H9 (cell line): ENCODE measurements around the gene CTSA. TPM values are rescaled to one million over a fixed set of nuclear protein-coding genes. Genes with fewer than 3 reads are reported as not detected.
A peak's percentile ranks its signal among the peaks of the same experiment; 100 is the strongest.

Experiments
- DNase-seq: peaks from one replicate; pipeline ENCODE4 v3.0.0-alpha.2; 2017
- H2AFZ ChIP-seq: one replicate; pipeline ENCODE4 v1.6.1; 2013; ENCODE audit warnings: mild to moderate bottlenecking, low read length, control low read depth, moderate library complexity
- H2AK5ac ChIP-seq: 2 replicates; pipeline ENCODE4 v1.6.1; 2013; ENCODE audit warnings: low read length, control low read depth, mixed read lengths; ENCODE audit not compliant: insufficient read length
- H2BK120ac ChIP-seq: one replicate; pipeline ENCODE4 v1.6.1; 2013; ENCODE audit warnings: low read depth, mild to moderate bottlenecking, low read length, control low read depth, inconsistent platforms; ENCODE audit not compliant: poor library complexity, severe bottlenecking
- H2BK12ac ChIP-seq: 2 replicates; pipeline ENCODE4 v1.6.1; 2013; ENCODE audit warnings: low read length, control low read depth, mixed read lengths, low read depth; ENCODE audit not compliant: insufficient read length
- H2BK15ac ChIP-seq: 2 replicates; pipeline ENCODE4 v1.6.1; 2013; ENCODE audit warnings: low read depth, low read length, control low read depth
- H2BK20ac ChIP-seq: one replicate; pipeline ENCODE4 v1.6.1; 2013; ENCODE audit warnings: low read depth, mild to moderate bottlenecking, low read length, control low read depth, inconsistent platforms; ENCODE audit not compliant: poor library complexity, severe bottlenecking
- H2BK5ac ChIP-seq: 2 replicates; pipeline ENCODE4 v1.6.1; 2013; ENCODE audit warnings: low read length, control low read depth, mixed read lengths; ENCODE audit not compliant: insufficient read length
- H3K14ac ChIP-seq: 2 replicates; pipeline ENCODE4 v1.6.1; 2013; ENCODE audit warnings: low read length, control low read depth; ENCODE audit not compliant: insufficient read depth
- H3K18ac ChIP-seq: 2 replicates; pipeline ENCODE4 v1.6.1; 2013; ENCODE audit warnings: low read depth, mild to moderate bottlenecking, mixed read lengths, low read length, control low read depth; ENCODE audit not compliant: insufficient read length
- H3K23ac ChIP-seq: 2 replicates; pipeline ENCODE4 v1.6.1; 2013; ENCODE audit warnings: low read length, control low read depth, mixed read lengths, low read depth; ENCODE audit not compliant: insufficient read length
- H3K23me2 ChIP-seq: 2 replicates; pipeline ENCODE4 v1.6.1; 2013; ENCODE audit warnings: low read depth, mild to moderate bottlenecking, mixed read lengths, low read length, control low read depth; ENCODE audit not compliant: insufficient read length, poor library complexity, severe bottlenecking
- H3K27ac ChIP-seq: 2 replicates; pipeline ENCODE4 v1.5.1; 2013; ENCODE audit warnings: low read length, control low read depth, mixed read lengths, low read depth; ENCODE audit not compliant: insufficient read length
- H3K27me3 ChIP-seq: 2 replicates; pipeline ENCODE4 v1.6.1; 2013; ENCODE audit warnings: low read length, control low read depth, inconsistent platforms; ENCODE audit not compliant: insufficient read depth
- H3K4ac ChIP-seq: 2 replicates; pipeline ENCODE4 v1.6.1; 2013; ENCODE audit warnings: low read depth, mild to moderate bottlenecking, control low read depth, inconsistent platforms, low read length, moderate library complexity
- H3K4me1 ChIP-seq: 2 replicates; pipeline ENCODE4 v1.6.1; 2013; ENCODE audit warnings: low read length, control low read depth, inconsistent platforms; ENCODE audit not compliant: insufficient read depth
- H3K4me2 ChIP-seq: 2 replicates; pipeline ENCODE4 v1.6.1; 2013; ENCODE audit warnings: low read length, control low read depth, mixed read lengths; ENCODE audit not compliant: insufficient read length, insufficient read depth
- H3K56ac ChIP-seq: 2 replicates; pipeline ENCODE4 v1.6.1; 2013; ENCODE audit warnings: low read depth, mild to moderate bottlenecking, mixed read lengths, low read length, control low read depth; ENCODE audit not compliant: insufficient read length
- H3K79me1 ChIP-seq: 2 replicates; pipeline ENCODE4 v1.6.1; 2013; ENCODE audit warnings: low read depth, mild to moderate bottlenecking, moderate library complexity, low read length, control low read depth, inconsistent platforms; ENCODE audit not compliant: insufficient read depth, poor library complexity, severe bottlenecking
- H3K79me2 ChIP-seq: 2 replicates; pipeline ENCODE4 v1.6.1; 2013; ENCODE audit warnings: low read length, control low read depth, inconsistent platforms; ENCODE audit not compliant: insufficient read depth
- H3K9ac ChIP-seq: 2 replicates; pipeline ENCODE4 v1.6.1; 2013; ENCODE audit warnings: low read length, control low read depth, mixed read lengths; ENCODE audit not compliant: insufficient read length; ENCODE audit errors: extremely low read depth
- H3K9me3 ChIP-seq: one replicate; pipeline ENCODE4 v1.6.1; 2013; ENCODE audit warnings: low read depth, low read length, inconsistent platforms; ENCODE audit not compliant: control insufficient read depth
- H3T11ph ChIP-seq: one replicate; pipeline ENCODE4 v1.6.1; 2013; ENCODE audit warnings: mild to moderate bottlenecking, low read length, control low read depth, inconsistent platforms
- H4K20me1 ChIP-seq: one replicate; pipeline ENCODE4 v1.6.1; 2013; ENCODE audit not compliant: control insufficient read depth, insufficient read length, insufficient read depth
- H4K5ac ChIP-seq: 2 replicates; pipeline ENCODE4 v1.6.1; 2013; ENCODE audit warnings: low read depth, mild to moderate bottlenecking, mixed read lengths, low read length, control low read depth; ENCODE audit not compliant: insufficient read length
- H4K8ac ChIP-seq: replicated peaks from 2 replicates; pipeline ENCODE4 v1.6.1; 2013; ENCODE audit warnings: low read length, control low read depth, mixed read lengths, low read depth; ENCODE audit not compliant: insufficient read length
- H4K91ac ChIP-seq: 2 replicates; pipeline ENCODE4 v1.6.1; 2013; ENCODE audit warnings: low read depth, mild to moderate bottlenecking, moderate library complexity, mixed read lengths, low read length, control low read depth; ENCODE audit not compliant: insufficient read length
- H3K27ac Mint-ChIP-seq, 3 experiments: 2 replicates in 2 of 3; 3 replicates in 1 of 3; pipeline ENCODE4 v1.8.0; 2020 to 2021; ENCODE audit warnings: mixed read lengths in 3 of 3, mild to moderate bottlenecking in 1 of 3, moderate library complexity in 1 of 3
- H3K27me3 Mint-ChIP-seq: 2 replicates; pipeline ENCODE4 v1.8.0; 2021; ENCODE audit warnings: low read depth, mild to moderate bottlenecking, moderate library complexity, mixed read lengths
- H3K36me3 Mint-ChIP-seq, 3 experiments: 2 replicates in 2 of 3; 3 replicates in 1 of 3; pipeline ENCODE4 v1.8.0; 2020 to 2021; ENCODE audit warnings: low read depth in 3 of 3, mixed read lengths in 3 of 3; ENCODE audit not compliant: insufficient read depth in 1 of 3
- H3K4me1 Mint-ChIP-seq, 2 experiments: 2 replicates each; pipeline ENCODE4 v1.8.0; 2020; ENCODE audit warnings: mixed read lengths in 2 of 2
- H3K4me3 Mint-ChIP-seq, 2 experiments: 2 replicates in 1 of 2; 3 replicates in 1 of 2; pipeline ENCODE4 v1.8.0; 2020 to 2021; ENCODE audit warnings: mild to moderate bottlenecking in 2 of 2, mixed read lengths in 2 of 2, moderate library complexity in 1 of 2
- H3K9me3 Mint-ChIP-seq, 2 experiments: 2 replicates in 1 of 2; 3 replicates in 1 of 2; pipeline ENCODE4 v1.8.0; 2020; ENCODE audit warnings: mild to moderate bottlenecking in 2 of 2, mixed read lengths in 2 of 2, moderate library complexity in 1 of 2
- CTCF ChIP-seq: fragments of 200-600 bp; sonication (generic); conservative IDR thresholded peaks from 3 replicates; pipeline ENCODE4 v1.8.0; 2021; ENCODE audit warnings: antibody characterized with exemption, mild to moderate bottlenecking
- WGBS: extraction: QIAGEN DNeasy Blood & Tissue Kit; methylation state at CpG from one replicate; pipeline ENCODE4 v1.1.7; 2013; ENCODE audit warnings: missing lambda C conversion rate, low lambda C conversion rate, mixed read lengths; ENCODE audit not compliant: insufficient read length; ENCODE audit errors: extremely low coverage; 5-methylcytosine and 5-hydroxymethylcytosine counted together
- total RNA-seq: library from RNA; stranded (reverse); gene quantifications from 2 replicates; pipeline ENCODE4 v1.2.1, GENCODE V29; 2021

The CTSA gene
- total RNA-seq, 1 experiment from 2014 or later = 64.4 TPM

- no peak overlapping the region for H2BK20ac ChIP-seq
- no peak overlapping the region for H2BK12ac ChIP-seq
- H2AFZ ChIP-seq = no peak overlapping the region
- WGBS = no CpG with 5 or more reads among the region's 43 CpGs
- Mint-ChIP-seq H3K4me1 (peaks cover 6 to 16% of the 10 kb centered on the region in 2 experiments), H3K36me3 (peaks cover 27 to 30% (median 30%) of the 10 kb centered on the region in 3 experiments; a peak in 6 of 7 replicates), H3K4me3 (peak overlapping the region; percentile 81 to 92), H3K27me3 (no peaks in the 10 kb centered on the region), H3K9me3 (no peaks in the 10 kb centered on the region), H3K27ac (peak overlapping the region; percentile 94 to 99 (median 99))
- peak overlapping the region; percentile 62; the same call in 1 of the 2 replicates for H3K14ac ChIP-seq
- no peaks in the 10 kb centered on the region for H3K27me3 ChIP-seq
- no peak overlapping the region for H3K23ac ChIP-seq
- no peak overlapping the region for H3K4ac ChIP-seq
- no peak overlapping the region for H2BK120ac ChIP-seq
- H3K79me2 ChIP-seq = no peaks in the 10 kb centered on the region
- H3K79me1 ChIP-seq = no peaks in the 10 kb centered on the region
- H4K5ac ChIP-seq = no peak overlapping the region
- no peaks in the 10 kb centered on the region for H4K20me1 ChIP-seq
- no peaks in the 10 kb centered on the region for H3K9me3 ChIP-seq
- H3K4me2 ChIP-seq = peak overlapping the region; percentile 91
- H2BK5ac ChIP-seq = no peak overlapping the region
- DNase-seq = peak; percentile 100
- H3K18ac ChIP-seq = peak overlapping the region; percentile 20
- H3K56ac ChIP-seq = no peak overlapping the region
- peak overlapping the region; percentile 52 for H3K9ac ChIP-seq
- TF ChIP-seq CTCF = no peak
- H3K4me1 ChIP-seq = no peaks in the 10 kb centered on the region
- H3K23me2 ChIP-seq = peaks cover 16% of the 10 kb centered on the region
- H2BK15ac ChIP-seq = no peak overlapping the region
- no peak overlapping the region for H3T11ph ChIP-seq
- H2AK5ac ChIP-seq = no peak overlapping the region
- no peak overlapping the region for H3K27ac ChIP-seq
- no peak overlapping the region for H4K91ac ChIP-seq
- H4K8ac ChIP-seq = no peak overlapping the region
Measured at GRCh38 chr20:45910670-45911485, 19.7 kb downstream of the CTSA start.
